ENCODE measurements around the gene ZG16.

The ZG16 gene

GRCh38 chr16:29805232-29806098 is 27.4 kb downstream of the ZG16 start:
- Mint-ChIP-seq H3K27me3 (ENCODE audit: low read depth) (no peaks in the 10 kb centered on the region), H3K27ac (peak overlapping the region; percentile 100), H3K4me1 (ENCODE audit: low read depth) (peaks cover 28% of the 10 kb centered on the region), H3K36me3 (ENCODE audit: low read depth) (peaks cover 64% of the 10 kb centered on the region), H3K4me3 (peak overlapping the region; percentile 100), H3K9me3 (no peaks in the 10 kb centered on the region)
- peak; percentile 98 for DNase-seq (ENCODE audit: low spot score)

- peak; percentile 69 for DNase-seq (ENCODE audit: low spot score)
Observed at GRCh38 chr16:29806099-29806579, 28.1 kb downstream of the ZG16 start, which contains the start of gene MAZ. Gene MAZ (plus strand): TSS chr16:29806529. CDS start chr16:29806702, 173 bp downstream.

GRCh38 chr16:29806641-29807425 is 28.8 kb downstream of the ZG16 start:
- Mint-ChIP-seq H3K4me3 (peak overlapping the region; percentile 92), H3K9me3 (no peaks in the 10 kb centered on the region), H3K27ac (peak overlapping the region; percentile 94), H3K4me1 (ENCODE audit: low read depth) (peaks cover 38% of the 10 kb centered on the region), H3K36me3 (ENCODE audit: low read depth) (peaks cover 59% of the 10 kb centered on the region), H3K27me3 (ENCODE audit: low read depth) (no peaks in the 10 kb centered on the region)
- DNase-seq (ENCODE audit: low spot score), result peak; percentile 68

More at GRCh38 chr16:29806099-29806579, 28.1 kb downstream of the ZG16 start, which contains the start of gene MAZ:
- Mint-ChIP-seq H3K27ac (peak within 1 kb of the TSS; percentile 100), H3K27me3 (ENCODE audit: low read depth) (no peaks in the 10 kb centered on the region), H3K4me3 (peak within 1 kb of the TSS; percentile 100), H3K4me1 (ENCODE audit: low read depth) (peaks cover 34% of the 10 kb centered on the region), H3K9me3 (no peaks in the 10 kb centered on the region), H3K36me3 (ENCODE audit: low read depth) (peaks cover 65% of the 10 kb centered on the region)

- Mint-ChIP-seq H3K9me3 (no peaks in the 10 kb centered on the region), H3K4me3 (peak overlapping the region; percentile 92), H3K4me1 (ENCODE audit: low read depth) (peaks cover 39% of the 10 kb centered on the region), H3K27me3 (ENCODE audit: low read depth) (peaks cover under 1% of the 10 kb centered on the region), H3K36me3 (ENCODE audit: low read depth) (peaks cover 55% of the 10 kb centered on the region), H3K27ac (peak overlapping the region; percentile 94)
- DNase-seq (ENCODE audit: low spot score), result peak; percentile 93
Observed at GRCh38 chr16:29807426-29808218, 29.6 kb downstream of the ZG16 start.

- H3K36me3 Mint-ChIP-seq (ENCODE audit: low read depth), result peaks cover 48% of the 10 kb centered on the region
- no peak for DNase-seq (ENCODE audit: low spot score)
- H3K4me3 Mint-ChIP-seq, result peak overlapping the region; percentile 92
- H3K27ac Mint-ChIP-seq, result peak overlapping the region; percentile 94
- H3K4me1 Mint-ChIP-seq (ENCODE audit: low read depth), result peaks cover 39% of the 10 kb centered on the region
- H3K9me3 Mint-ChIP-seq, result no peaks in the 10 kb centered on the region
- H3K27me3 Mint-ChIP-seq (ENCODE audit: low read depth), result peaks cover 8% of the 10 kb centered on the region
Observed at GRCh38 chr16:29808219-29808900, 30.3 kb downstream of the ZG16 start.

GRCh38 chr16:29809031-29809747 is 31.1 kb downstream of the ZG16 start:
- no peak for DNase-seq (ENCODE audit: low spot score)
- peaks cover 8% of the 10 kb centered on the region for H3K27me3 Mint-ChIP-seq (ENCODE audit: low read depth)
- peak overlapping the region; percentile 92 for H3K4me3 Mint-ChIP-seq
- peaks cover 32% of the 10 kb centered on the region for H3K4me1 Mint-ChIP-seq (ENCODE audit: low read depth)
- peaks cover 39% of the 10 kb centered on the region for H3K36me3 Mint-ChIP-seq (ENCODE audit: low read depth)
- H3K27ac Mint-ChIP-seq, result peak overlapping the region; percentile 94
- H3K9me3 Mint-ChIP-seq, result no peaks in the 10 kb centered on the region

- Mint-ChIP-seq H3K4me1 (ENCODE audit: low read depth) (peaks cover 34% of the 10 kb centered on the region), H3K36me3 (ENCODE audit: low read depth) (peaks cover 33% of the 10 kb centered on the region), H3K4me3 (peak overlapping the region; percentile 85), H3K27me3 (ENCODE audit: low read depth) (peaks cover 8% of the 10 kb centered on the region), H3K27ac (peak overlapping the region; percentile 77), H3K9me3 (no peaks in the 10 kb centered on the region)
- no peak for DNase-seq (ENCODE audit: low spot score)
Observed at GRCh38 chr16:29809850-29810698, 32.0 kb downstream of the ZG16 start.

- peaks cover 8% of the 10 kb centered on the region for H3K27me3 Mint-ChIP-seq (ENCODE audit: low read depth)
- H3K9me3 Mint-ChIP-seq, result no peaks in the 10 kb centered on the region
- H3K4me3 Mint-ChIP-seq, result peak overlapping the region; percentile 85
- peaks cover 36% of the 10 kb centered on the region for H3K4me1 Mint-ChIP-seq (ENCODE audit: low read depth)
- DNase-seq (ENCODE audit: low spot score), result no peak
- peaks cover 30% of the 10 kb centered on the region for H3K36me3 Mint-ChIP-seq (ENCODE audit: low read depth)
- peak overlapping the region; percentile 77 for H3K27ac Mint-ChIP-seq
Observed at GRCh38 chr16:29810699-29811169, 32.7 kb downstream of the ZG16 start.

GRCh38 chr16:29811170-29811895 is 33.3 kb downstream of the ZG16 start:
- Mint-ChIP-seq H3K4me1 (ENCODE audit: low read depth) (peaks cover 38% of the 10 kb centered on the region), H3K4me3 (peak overlapping the region; percentile 85), H3K36me3 (ENCODE audit: low read depth) (peaks cover 32% of the 10 kb centered on the region), H3K27me3 (ENCODE audit: low read depth) (peaks cover 8% of the 10 kb centered on the region), H3K27ac (peak overlapping the region; percentile 80), H3K9me3 (no peaks in the 10 kb centered on the region)
- peak; percentile 88 for DNase-seq (ENCODE audit: low spot score)

- H3K9me3 Mint-ChIP-seq, result no peaks in the 10 kb centered on the region
- H3K27me3 Mint-ChIP-seq (ENCODE audit: low read depth), result peaks cover 8% of the 10 kb centered on the region
- H3K4me3 Mint-ChIP-seq, result peak within 1 kb of the TSS; percentile 85
- peaks cover 39% of the 10 kb centered on the region for H3K4me1 Mint-ChIP-seq (ENCODE audit: low read depth)
- H3K27ac Mint-ChIP-seq, result peak within 1 kb of the TSS; percentile 80
- peak; percentile 51 for DNase-seq (ENCODE audit: low spot score)
- H3K36me3 Mint-ChIP-seq (ENCODE audit: low read depth), result peaks cover 36% of the 10 kb centered on the region
Observed at GRCh38 chr16:29811896-29812665, 34.0 kb downstream of the ZG16 start, which contains the start of gene PRRT2. Gene PRRT2 (plus strand): TSS chr16:29812193. CDS start chr16:29813055, 862 bp downstream.

All from T-helper 2 cell treated with Interferon-gamma antibody and Interleukin-4, amounts not matched to agents 5 μg/mL and 100 μg/mL, for 36 hours (primary cell).